K562 (cell line): ENCODE data around the gene SMNDC1.

ENCODE experiments used
- KLF16 ChIP-seq: IDR thresholded peaks from 2 replicates; pipeline ENCODE4 v1.6.1; 2016; ENCODE audit warnings: antibody characterized with exemption
- PHF20 ChIP-seq: fragments of 450-650 bp; IDR thresholded peaks from 2 replicates; pipeline ENCODE4 v1.6.1; 2018; ENCODE audit not compliant: partially characterized antibody
- ZNF444 ChIP-seq: fragments of 250-450 bp; sonication (Bioruptor Pico); IDR thresholded peaks from 2 replicates; pipeline ENCODE4 v1.4.0; 2020; ENCODE audit warnings: mild to moderate bottlenecking, moderate library complexity
- ZNF609 ChIP-seq: sonication (generic); formaldehyde crosslinking; IDR thresholded peaks from 2 replicates; pipeline ENCODE4 v1.8.1; 2023; ENCODE audit warnings: missing genetic modification reagents, mild to moderate bottlenecking, borderline replicate concordance
- TF ChIP-seq, protein P1 (sequence below), 3 experiments: IDR thresholded peaks in 2 of 3; conservative IDR thresholded peaks in 1 of 3; 2 replicates each; pipeline ENCODE4 v1.5.1; 2011 to 2012; ENCODE audit warnings: low read length in 3 of 3, mild to moderate bottlenecking in 3 of 3, control low read depth in 2 of 3, improper control_type of control experiment in 1 of 3, inconsistent platforms in 1 of 3, low read depth in 1 of 3, mixed read lengths in 1 of 3, moderate library complexity in 1 of 3; ENCODE audit not compliant: insufficient read depth in 2 of 3

DNA sequence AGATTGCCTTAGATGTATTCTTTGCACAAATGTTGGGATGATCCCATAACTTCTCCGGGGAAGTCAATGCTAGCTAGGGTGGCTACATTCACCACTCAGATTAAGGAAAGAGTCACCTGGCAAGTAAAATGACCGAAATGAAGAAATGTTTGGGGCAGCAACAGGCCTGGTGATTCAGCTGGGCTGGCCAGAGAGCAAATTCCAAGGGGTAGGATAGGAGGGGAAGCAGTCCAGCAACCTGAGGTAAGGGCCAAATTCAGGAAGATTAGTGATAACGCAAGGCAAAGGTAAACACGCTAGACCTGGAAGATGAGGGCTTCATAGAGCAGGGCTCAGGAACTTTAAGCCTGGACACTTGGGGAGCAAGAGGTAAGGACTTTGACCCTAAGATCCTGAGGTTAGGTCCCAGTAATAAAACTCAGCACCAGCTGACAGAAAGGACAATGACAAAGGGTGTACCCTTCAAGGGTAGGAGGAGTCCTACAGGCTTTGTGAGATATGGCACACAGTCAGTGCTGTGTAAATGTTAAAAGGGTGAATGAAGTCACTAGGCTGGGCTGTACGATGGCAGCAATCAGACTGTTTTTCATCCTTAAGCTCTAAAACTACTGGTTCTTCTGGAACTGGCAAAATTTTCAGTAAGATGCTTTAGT lies 22.7 kb upstream of the SMNDC1 start:
- no peak for TF ChIP-seq ZNF444 (CRISPR knock-in tag)
- TF ChIP-seq ZNF609 (CRISPR knock-in tag) = no peak
- TF ChIP-seq KLF16 = no peak
- TF ChIP-seq, protein P1, sequence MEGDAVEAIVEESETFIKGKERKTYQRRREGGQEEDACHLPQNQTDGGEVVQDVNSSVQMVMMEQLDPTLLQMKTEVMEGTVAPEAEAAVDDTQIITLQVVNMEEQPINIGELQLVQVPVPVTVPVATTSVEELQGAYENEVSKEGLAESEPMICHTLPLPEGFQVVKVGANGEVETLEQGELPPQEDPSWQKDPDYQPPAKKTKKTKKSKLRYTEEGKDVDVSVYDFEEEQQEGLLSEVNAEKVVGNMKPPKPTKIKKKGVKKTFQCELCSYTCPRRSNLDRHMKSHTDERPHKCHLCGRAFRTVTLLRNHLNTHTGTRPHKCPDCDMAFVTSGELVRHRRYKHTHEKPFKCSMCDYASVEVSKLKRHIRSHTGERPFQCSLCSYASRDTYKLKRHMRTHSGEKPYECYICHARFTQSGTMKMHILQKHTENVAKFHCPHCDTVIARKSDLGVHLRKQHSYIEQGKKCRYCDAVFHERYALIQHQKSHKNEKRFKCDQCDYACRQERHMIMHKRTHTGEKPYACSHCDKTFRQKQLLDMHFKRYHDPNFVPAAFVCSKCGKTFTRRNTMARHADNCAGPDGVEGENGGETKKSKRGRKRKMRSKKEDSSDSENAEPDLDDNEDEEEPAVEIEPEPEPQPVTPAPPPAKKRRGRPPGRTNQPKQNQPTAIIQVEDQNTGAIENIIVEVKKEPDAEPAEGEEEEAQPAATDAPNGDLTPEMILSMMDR (IDR thresholded peaks at IDR 0.05 in 2 of 3, conservative IDR thresholded peaks at IDR 0.05 in 1 of 3; ENCODE audit: insufficient read depth in 2 of 3, low read depth in 1 of 3, low read length in 3 of 3) = no peak
- TF ChIP-seq PHF20 = no peak
